ENCODE measurements around the gene SERPINA12. TPM values are rescaled to one million over a fixed set of nuclear protein-coding genes. Genes with fewer than 3 reads are reported as not detected.

SERPINA12 gene
- total and polyA plus RNA-seq, 2 of the 13 experiments (the other 11 are each of a cell fraction or from before 2014, with no cell fraction given): 0.08 TPM; not detected in 1

DNA sequence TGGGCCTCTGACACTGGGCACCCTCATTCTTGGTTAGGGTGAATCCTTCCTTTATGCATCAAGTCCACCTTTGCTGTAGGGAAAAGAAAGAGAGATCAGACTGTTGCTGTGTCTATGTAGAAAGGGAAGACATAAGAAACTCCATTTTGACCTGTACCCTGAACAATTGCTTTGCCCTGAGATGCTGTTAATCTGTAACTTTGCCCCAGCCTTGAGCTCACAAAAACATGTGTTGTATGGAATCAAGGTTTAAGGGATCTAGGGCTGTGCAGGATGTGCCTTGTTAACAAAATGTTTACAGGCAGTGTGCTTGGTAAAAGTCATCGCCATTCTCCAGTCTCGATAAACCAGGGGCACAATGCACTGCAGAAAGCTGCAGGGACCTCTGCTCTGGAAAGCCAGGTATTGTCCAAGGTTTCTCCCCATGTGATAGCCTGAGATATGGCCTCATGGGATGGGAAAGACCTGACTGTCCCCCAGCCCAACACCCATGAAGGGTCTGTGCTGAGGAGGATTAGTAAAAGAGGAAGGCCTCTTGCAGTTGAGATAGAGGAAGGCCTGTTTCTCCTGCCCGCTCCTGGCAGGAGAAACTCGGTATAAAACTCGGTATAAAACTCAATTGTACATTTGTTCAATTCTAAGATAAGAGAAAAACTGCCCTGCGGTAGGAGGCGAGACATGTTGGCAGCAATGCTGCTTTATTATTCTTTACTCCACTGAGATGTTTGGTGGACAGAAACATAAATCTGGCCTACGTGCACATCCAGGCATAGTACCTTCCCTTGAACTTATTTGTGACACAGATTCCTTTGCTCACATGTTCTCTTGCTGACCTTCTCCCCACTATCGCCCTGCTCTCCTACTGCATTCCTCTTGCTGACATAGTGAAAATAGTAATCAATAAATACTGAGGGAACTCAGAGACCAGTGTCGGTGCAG is 26.9 kb downstream of the SERPINA12 start (continued):
- TF ChIP-seq ZNF331 (CRISPR knock-in tag; IDR thresholded peaks at IDR 0.05) (peak; percentile 29; the same call in 1 of the 2 replicates), KAT8 (CRISPR knock-in tag; IDR thresholded peaks at IDR 0.05) (peak; percentile 25; the same call in 1 of the 2 replicates), SOX5 (CRISPR knock-in tag; IDR thresholded peaks at IDR 0.05; ENCODE audit: borderline replicate concordance) (peak; percentile 77; the same call in 1 of the 2 replicates), TMF1 (CRISPR knock-in tag; IDR thresholded peaks at IDR 0.05; ENCODE audit: low read depth) (peak; percentile 50; the same call in 1 of the 2 replicates), PPARG (CRISPR knock-in tag; conservative IDR thresholded peaks at IDR 0.05) (peak; percentile 98), CEBPG (CRISPR knock-in tag; IDR thresholded peaks at IDR 0.05) (peak; percentile 21; the same call in 1 of the 2 replicates), KLF12 (CRISPR knock-in tag; IDR thresholded peaks at IDR 0.05; ENCODE audit: borderline replicate concordance) (0 out of 2 replicates have a peak, but pooled peaks have one; percentile 27), POLR2A (IDR thresholded peaks at IDR 0.05; ENCODE audit: insufficient read depth in 1 of 2, low read depth in 2 of 2, low read length in 2 of 2) (peak in 1 of 2 experiments; percentile 31; a peak in 1 of 4 replicates), MED13 (CRISPR knock-in tag; IDR thresholded peaks at IDR 0.05) (0 out of 2 replicates have a peak, but pooled peaks have one; percentile 65), KLF16 (CRISPR knock-in tag; IDR thresholded peaks at IDR 0.05) (peak in 1 of 2 experiments; percentile 61; a peak in 1 of 4 replicates), DMAP1 (CRISPR knock-in tag; IDR thresholded peaks at IDR 0.05) (0 out of 2 replicates have a peak, but pooled peaks have one; percentile 22), ZNF557 (CRISPR knock-in tag; IDR thresholded peaks at IDR 0.05) (0 out of 2 replicates have a peak, but pooled peaks have one; percentile 45), MAFF (IDR thresholded peaks at IDR 0.05; ENCODE audit: low read depth, low read length) (peak; percentile 62)
- TF ChIP-seq, protein P1, sequence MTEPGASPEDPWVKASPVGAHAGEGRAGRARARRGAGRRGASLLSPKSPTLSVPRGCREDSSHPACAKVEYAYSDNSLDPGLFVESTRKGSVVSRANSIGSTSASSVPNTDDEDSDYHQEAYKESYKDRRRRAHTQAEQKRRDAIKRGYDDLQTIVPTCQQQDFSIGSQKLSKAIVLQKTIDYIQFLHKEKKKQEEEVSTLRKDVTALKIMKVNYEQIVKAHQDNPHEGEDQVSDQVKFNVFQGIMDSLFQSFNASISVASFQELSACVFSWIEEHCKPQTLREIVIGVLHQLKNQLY (CRISPR knock-in tag; IDR thresholded peaks at IDR 0.05): peak; percentile 89
- TF ChIP-seq, protein P2, sequence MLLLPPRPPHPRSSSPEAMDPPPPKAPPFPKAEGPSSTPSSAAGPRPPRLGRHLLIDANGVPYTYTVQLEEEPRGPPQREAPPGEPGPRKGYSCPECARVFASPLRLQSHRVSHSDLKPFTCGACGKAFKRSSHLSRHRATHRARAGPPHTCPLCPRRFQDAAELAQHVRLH (CRISPR knock-in tag; IDR thresholded peaks at IDR 0.05; ENCODE audit: borderline replicate concordance, low read depth): 0 out of 2 replicates have a peak, but pooled peaks have one; percentile 29
- TF ChIP-seq, protein P3, sequence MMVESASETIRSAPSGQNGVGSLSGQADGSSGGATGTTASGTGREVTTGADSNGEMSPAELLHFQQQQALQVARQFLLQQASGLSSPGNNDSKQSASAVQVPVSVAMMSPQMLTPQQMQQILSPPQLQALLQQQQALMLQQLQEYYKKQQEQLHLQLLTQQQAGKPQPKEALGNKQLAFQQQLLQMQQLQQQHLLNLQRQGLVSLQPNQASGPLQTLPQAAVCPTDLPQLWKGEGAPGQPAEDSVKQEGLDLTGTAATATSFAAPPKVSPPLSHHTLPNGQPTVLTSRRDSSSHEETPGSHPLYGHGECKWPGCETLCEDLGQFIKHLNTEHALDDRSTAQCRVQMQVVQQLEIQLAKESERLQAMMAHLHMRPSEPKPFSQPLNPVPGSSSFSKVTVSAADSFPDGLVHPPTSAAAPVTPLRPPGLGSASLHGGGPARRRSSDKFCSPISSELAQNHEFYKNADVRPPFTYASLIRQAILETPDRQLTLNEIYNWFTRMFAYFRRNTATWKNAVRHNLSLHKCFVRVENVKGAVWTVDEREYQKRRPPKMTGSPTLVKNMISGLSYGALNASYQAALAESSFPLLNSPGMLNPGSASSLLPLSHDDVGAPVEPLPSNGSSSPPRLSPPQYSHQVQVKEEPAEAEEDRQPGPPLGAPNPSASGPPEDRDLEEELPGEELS (CRISPR knock-in tag; IDR thresholded peaks at IDR 0.05): peak; percentile 81
- TF ChIP-seq, protein P4, sequence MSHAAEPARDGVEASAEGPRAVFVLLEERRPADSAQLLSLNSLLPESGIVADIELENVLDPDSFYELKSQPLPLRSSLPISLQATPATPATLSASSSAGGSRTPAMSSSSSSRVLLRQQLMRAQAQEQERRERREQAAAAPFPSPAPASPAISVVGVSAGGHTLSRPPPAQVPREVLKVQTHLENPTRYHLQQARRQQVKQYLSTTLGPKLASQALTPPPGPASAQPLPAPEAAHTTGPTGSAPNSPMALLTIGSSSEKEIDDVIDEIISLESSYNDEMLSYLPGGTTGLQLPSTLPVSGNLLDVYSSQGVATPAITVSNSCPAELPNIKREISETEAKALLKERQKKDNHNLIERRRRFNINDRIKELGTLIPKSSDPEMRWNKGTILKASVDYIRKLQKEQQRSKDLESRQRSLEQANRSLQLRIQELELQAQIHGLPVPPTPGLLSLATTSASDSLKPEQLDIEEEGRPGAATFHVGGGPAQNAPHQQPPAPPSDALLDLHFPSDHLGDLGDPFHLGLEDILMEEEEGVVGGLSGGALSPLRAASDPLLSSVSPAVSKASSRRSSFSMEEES (CRISPR knock-in tag; IDR thresholded peaks at IDR 0.05): peak; percentile 93
- TF ChIP-seq, protein P5, sequence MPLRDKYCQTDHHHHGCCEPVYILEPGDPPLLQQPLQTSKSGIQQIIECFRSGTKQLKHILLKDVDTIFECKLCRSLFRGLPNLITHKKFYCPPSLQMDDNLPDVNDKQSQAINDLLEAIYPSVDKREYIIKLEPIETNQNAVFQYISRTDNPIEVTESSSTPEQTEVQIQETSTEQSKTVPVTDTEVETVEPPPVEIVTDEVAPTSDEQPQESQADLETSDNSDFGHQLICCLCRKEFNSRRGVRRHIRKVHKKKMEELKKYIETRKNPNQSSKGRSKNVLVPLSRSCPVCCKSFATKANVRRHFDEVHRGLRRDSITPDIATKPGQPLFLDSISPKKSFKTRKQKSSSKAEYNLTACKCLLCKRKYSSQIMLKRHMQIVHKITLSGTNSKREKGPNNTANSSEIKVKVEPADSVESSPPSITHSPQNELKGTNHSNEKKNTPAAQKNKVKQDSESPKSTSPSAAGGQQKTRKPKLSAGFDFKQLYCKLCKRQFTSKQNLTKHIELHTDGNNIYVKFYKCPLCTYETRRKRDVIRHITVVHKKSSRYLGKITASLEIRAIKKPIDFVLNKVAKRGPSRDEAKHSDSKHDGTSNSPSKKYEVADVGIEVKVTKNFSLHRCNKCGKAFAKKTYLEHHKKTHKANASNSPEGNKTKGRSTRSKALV (CRISPR knock-in tag; IDR thresholded peaks at IDR 0.05): 0 out of 2 replicates have a peak, but pooled peaks have one; percentile 35

Data from HepG2 (cell line).